CD14-positive monocyte (primary cell): ENCODE data around the gene GPR137B. TPM values are rescaled to one million over a fixed set of nuclear protein-coding genes. Genes with fewer than 3 reads are reported as not detected.

ENCODE experiments used
- DNase-seq, 3 donors: peaks; one replicate each; pipeline ENCODE4 v3.0.0-alpha.2; 2011 to 2022
- H2AFZ ChIP-seq: 2 replicates; pipeline ENCODE4 v1.6.0; 2012; ENCODE audit warnings: mild to moderate bottlenecking, low read depth, low read length, inconsistent platforms; ENCODE audit not compliant: insufficient read depth, poor library complexity, severe bottlenecking
- H3K27ac ChIP-seq, 2 donors: 1 replicate in 1 of 2; 2 replicates in 1 of 2; pipeline ENCODE4 v1.5.1; 2012 to 2013; ENCODE audit warnings: low read length in 2 of 2, control low read depth in 1 of 2, inconsistent platforms in 1 of 2, low read depth in 1 of 2, mild to moderate bottlenecking in 1 of 2
- H3K27me3 ChIP-seq, 2 donors: one replicate each; pipeline versions ENCODE4 v1.6.0 to v1.6.1; 2011 to 2013; ENCODE audit warnings: low read length in 2 of 2; ENCODE audit not compliant: control insufficient read depth in 2 of 2, insufficient read depth in 2 of 2
- H3K36me3 ChIP-seq, 2 donors: replicated peaks in 1 of 2; 1 replicate in 1 of 2; 2 replicates in 1 of 2; pipeline versions ENCODE4 v1.5.1 to v1.6.1; 2012 to 2013; ENCODE audit warnings: low read length in 2 of 2, control low read depth in 1 of 2, inconsistent platforms in 1 of 2, mild to moderate bottlenecking in 1 of 2; ENCODE audit not compliant: insufficient read depth in 2 of 2, control insufficient read depth in 1 of 2
- H3K4me1 ChIP-seq, 2 donors: 1 replicate in 1 of 2; 2 replicates in 1 of 2; pipeline versions ENCODE4 v1.5.1 to v1.6.1; 2012 to 2013; ENCODE audit warnings: low read length in 2 of 2, control low read depth in 1 of 2, inconsistent platforms in 1 of 2, mild to moderate bottlenecking in 1 of 2, moderate library complexity in 1 of 2; ENCODE audit not compliant: insufficient read depth in 2 of 2, control insufficient read depth in 1 of 2
- H3K4me2 ChIP-seq: replicated peaks from 2 replicates; pipeline ENCODE3; 2012; ENCODE audit warnings: low read length, moderate library complexity, mild to moderate bottlenecking; ENCODE audit not compliant: poor library complexity, severe bottlenecking; ENCODE audit errors: extremely low read depth
- H3K4me3 ChIP-seq, 3 experiments: fragments of 200-600 bp in 1 of 3; sonication (generic) in 1 of 3; replicated peaks in 1 of 3; 1 replicate in 2 of 3; 2 replicates in 1 of 3; pipeline ENCODE4 v1.5.1; 2011 to 2013; ENCODE audit warnings: low read length in 3 of 3, mild to moderate bottlenecking in 3 of 3, control low read depth in 2 of 3, low read depth in 2 of 3, inconsistent platforms in 1 of 3, moderate library complexity in 1 of 3
- H3K79me2 ChIP-seq: 2 replicates; pipeline ENCODE4 v1.6.0; 2012; ENCODE audit warnings: mild to moderate bottlenecking, control low read depth, inconsistent platforms, low read length, moderate library complexity; ENCODE audit not compliant: insufficient read depth
- H3K9ac ChIP-seq: 2 replicates; pipeline ENCODE4 v1.6.0; 2017; ENCODE audit warnings: low read length, mild to moderate bottlenecking; ENCODE audit not compliant: insufficient read depth, poor library complexity, severe bottlenecking
- H3K9me3 ChIP-seq, 2 donors: replicated peaks in 1 of 2; 1 replicate in 1 of 2; 2 replicates in 1 of 2; pipeline versions ENCODE4 v1.5.1 to v1.6.1; 2012 to 2013; ENCODE audit warnings: low read length in 2 of 2, control low read depth in 1 of 2; ENCODE audit not compliant: control insufficient read depth in 1 of 2, insufficient read depth in 1 of 2
- H4K20me1 ChIP-seq: 2 replicates; pipeline ENCODE4 v1.6.0; 2012; ENCODE audit warnings: mild to moderate bottlenecking, low read length, control low read depth, moderate library complexity; ENCODE audit not compliant: insufficient read depth
- H3K27ac Mint-ChIP-seq, 7 donors: one replicate each; pipeline ENCODE4 v1.8.0; 2020; ENCODE audit warnings: mild to moderate bottlenecking in 7 of 7, mixed read lengths in 7 of 7, moderate library complexity in 6 of 7, inconsistent platforms in 2 of 7
- H3K27me3 Mint-ChIP-seq, 3 donors: one replicate each; pipeline ENCODE4 v1.8.0; 2021 to 2022; ENCODE audit warnings: low read depth in 3 of 3, mild to moderate bottlenecking in 3 of 3, mixed read lengths in 3 of 3, moderate library complexity in 3 of 3, inconsistent platforms in 1 of 3
- H3K36me3 Mint-ChIP-seq, 2 donors: one replicate each; pipeline ENCODE4 v1.8.0; 2020; ENCODE audit warnings: mixed read lengths in 2 of 2, inconsistent platforms in 1 of 2, mild to moderate bottlenecking in 1 of 2
- H3K4me1 Mint-ChIP-seq: one replicate; pipeline ENCODE4 v1.8.0; 2020; ENCODE audit warnings: mild to moderate bottlenecking, mixed read lengths
- H3K4me3 Mint-ChIP-seq, 2 donors: one replicate each; pipeline ENCODE4 v1.8.0; 2020; ENCODE audit warnings: mild to moderate bottlenecking in 2 of 2, mixed read lengths in 2 of 2, moderate library complexity in 1 of 2
- H3K9me3 Mint-ChIP-seq, 7 donors: one replicate each; pipeline ENCODE4 v1.8.0; 2020 to 2022; ENCODE audit warnings: mixed read lengths in 7 of 7, mild to moderate bottlenecking in 6 of 7, moderate library complexity in 6 of 7, inconsistent platforms in 2 of 7
- CTCF ChIP-seq: fragments of 200-600 bp; IDR thresholded peaks from one replicate; pipeline ENCODE4 v1.8.0; 2022; ENCODE audit warnings: antibody characterized with exemption, mild to moderate bottlenecking
- WGBS: methylation state at CpG from one replicate; pipeline ENCODE4 v1.1.5; 2013; ENCODE audit warnings: missing lambda C conversion rate; ENCODE audit not compliant: insufficient coverage; 5-methylcytosine and 5-hydroxymethylcytosine counted together
- intact Hi-C, 2 donors: fragments of 100-400 bp; cut with micrococcal nuclease; formaldehyde crosslinking; loops; one replicate each; pipeline versions ENCODE4 v1.15.0 to v1.15.1; 2023
- polyA minus RNA-seq: library from RNA; depleted of rRNA, polyadenylated mRNA; stranded (reverse); fragments of >200 nt; gene quantifications from 2 replicates; pipeline ENCODE4 v1.2.3, GENCODE V29; 2012
- polyA plus RNA-seq, 3 donors: library from polyadenylated mRNA; depleted of rRNA in 1 of 3; unstranded in 2 of 3; stranded (reverse) in 1 of 3; fragments of 300-500 nt in 2 of 3; fragments of >200 nt in 1 of 3; fragmentation: Illumina TruSeq in 2 of 3; gene quantifications; 1 replicate in 2 of 3; 2 replicates in 1 of 3; pipeline ENCODE4 v1.2.3, GENCODE V29; 2012 to 2021
- total RNA-seq, 12 experiments: library from RNA in 1 of 12; stranded (reverse) in 1 of 12; fragments of 120-200 nt in 1 of 12; gene quantifications; one replicate each; pipeline ENCODE4 v1.2.4 and lab custom pipeline; 2013 to 2026; ENCODE audit warnings: mixed read lengths in 6 of 12, inconsistent platforms in 1 of 12

GPR137B gene
- total RNA-seq (2013) = 9.1 TPM
- polyA plus RNA-seq = 10 to 100 TPM in 1 of 3 donors, 1 to 10 TPM in 2; 7.5 to 10.8 (median 8.7) TPM
- polyA minus RNA-seq = 7.1 and 12.8 TPM in 2 replicates
- 13.9 to 63.4 (median 17.7) reads per million in 11 experiments for total RNA-seq (lab: John Stamatoyannopoulos, UW)

- intact Hi-C loops = no loop called here
- Histone ChIP-seq H3K79me2 (peaks cover 23% of the 10 kb centered on the region), H3K4me3 (peak within 1 kb of the TSS; percentile 57 to 92 (median 59)), H3K4me1 (peaks cover 22 to 33% of the 10 kb centered on the region in 2 donors), H3K27ac (peak within 1 kb of the TSS; percentile 50 to 77), H3K9ac (peak within 1 kb of the TSS; percentile 80), H3K4me2 (peak within 1 kb of the TSS; percentile 99), H4K20me1 (peaks cover 43% of the 10 kb centered on the region), H2AFZ (peak within 1 kb of the TSS; percentile 95), H3K9me3 (peaks cover 0 to 11% of the 10 kb centered on the region in 2 donors), H3K27me3 (peaks cover 15 to 39% of the 10 kb centered on the region in 2 donors), H3K36me3 (peaks cover 2 to 8% of the 10 kb centered on the region in 2 donors)
- peak within 1 kb of the TSS; percentile 100 for H3K4me3 Mint-ChIP-seq
- H3K27me3 Mint-ChIP-seq = peaks cover 36 to 40% (median 40%) of the 10 kb centered on the region in 3 donors
- WGBS = under 1% methylated on average over 79 of the region's 105 CpGs
- H3K4me1 Mint-ChIP-seq = peaks cover 41% of the 10 kb centered on the region
- peak; percentile 64 to 69 (median 66) for DNase-seq
- peaks cover 13 to 23% of the 10 kb centered on the region in 2 donors for H3K36me3 Mint-ChIP-seq
- H3K9me3 Mint-ChIP-seq = peaks cover 0 to 15% (median 2%) of the 10 kb centered on the region in 7 donors
- peak within 1 kb of the TSS; percentile 85 to 95 (median 90) for H3K27ac Mint-ChIP-seq
- TF ChIP-seq CTCF = no peak
Observed at GRCh38 chr1:236142253-236143103, at the start of gene GPR137B. TSS of gene GPR137B (plus strand) at chr1:236142539. CDS start at chr1:236142623, 84 bp downstream.

GRCh38 chr1:236092899-236093298 is 49.4 kb upstream of the GPR137B start:
- Mint-ChIP-seq H3K27ac (no peak overlapping the region), H3K4me3 (no peak overlapping the region), H3K4me1 (peaks cover 14% of the 10 kb centered on the region), H3K27me3 (peaks cover 5 to 13% (median 9%) of the 10 kb centered on the region in 3 donors), H3K9me3 (peaks cover 7 to 32% (median 20%) of the 10 kb centered on the region in 7 donors), H3K36me3 (peaks cover 2 to 4% of the 10 kb centered on the region in 2 donors)
- no peaks in the 10 kb centered on the region for H3K27me3 ChIP-seq
- peaks cover 13 to 17% of the 10 kb centered on the region in 2 donors for H3K9me3 ChIP-seq
- peaks cover 15 to 18% of the 10 kb centered on the region in 2 donors for H3K4me1 ChIP-seq
- 100% methylated on average over 2 of the region's 5 CpGs for WGBS
- no peaks in the 10 kb centered on the region for H4K20me1 ChIP-seq
- H3K4me3 ChIP-seq = no peak overlapping the region
- DNase-seq = no peak
- H3K27ac ChIP-seq = no peak overlapping the region
- intact Hi-C loops = no loop called here
- no peak overlapping the region for H3K9ac ChIP-seq
- H3K36me3 ChIP-seq = no peaks in the 10 kb centered on the region
- H3K79me2 ChIP-seq = no peaks in the 10 kb centered on the region
- H3K4me2 ChIP-seq = no peak overlapping the region
- TF ChIP-seq CTCF = no peak
- no peak overlapping the region for H2AFZ ChIP-seq
